ENCODE results near the gene CRYBG2. TPM values are rescaled to one million over a fixed set of nuclear protein-coding genes. Genes with fewer than 3 reads are reported as not detected.

The CRYBG2 gene
- total RNA-seq, 2 experiments from 2014 or later = 4.5 to 6.4 TPM

GRCh38 chr1:26338670-26339069 lies 15.3 kb downstream of the CRYBG2 start:
- Mint-ChIP-seq H3K27ac (no peak overlapping the region), H3K36me3 (ENCODE audit: low read depth) (no peaks in the 10 kb centered on the region), H3K27me3 (no peaks in the 10 kb centered on the region), H3K9me3 (no peaks in the 10 kb centered on the region), H3K4me1 (ENCODE audit: low read depth) (peaks cover 11% of the 10 kb centered on the region), H3K4me3 (no peak overlapping the region)
- DNase-seq = no peak
- intact Hi-C loops (cut with micrococcal nuclease) = no loop called here
- no peak for ATAC-seq
- POLR2A ChIA-PET = no interaction called here
- CTCF ChIA-PET = interaction anchor here (0.9 to 1.5 kb wide), 5 partner anchors 9 to 105 kb away, joined by 3 to 8 read pairs (median 4); partner anchors contain the start of gene CEP85
- no peak for TF ChIP-seq CTCF (IDR thresholded peaks at IDR 0.05)

GRCh38 chr1:26337625-26338024 lies 16.3 kb downstream of the CRYBG2 start:
- no peak for TF ChIP-seq CTCF (IDR thresholded peaks at IDR 0.05)
- no peak overlapping the region for H3K4me3 Mint-ChIP-seq
- POLR2A ChIA-PET = interaction anchor here (0.8 to 1.3 kb wide), 2 partner anchors 14 to 53 kb away, joined by 3 to 4 read pairs; no protein-coding TSS in a partner anchor

GRCh38 chr1:26337206-26337535 lies 16.8 kb downstream of the CRYBG2 start:
- ATAC-seq (no peak), DNase-seq (no peak)
- no peak for TF ChIP-seq CTCF (IDR thresholded peaks at IDR 0.05)
- no peaks in the 10 kb centered on the region for H3K9me3 Mint-ChIP-seq
- peaks cover 11% of the 10 kb centered on the region for H3K4me1 Mint-ChIP-seq (ENCODE audit: low read depth)
- intact Hi-C loops (cut with micrococcal nuclease) = no loop called here
- peak overlapping the region; percentile 36 for H3K4me3 Mint-ChIP-seq
- ChIA-PET POLR2A (interaction anchor here (1.3 kb wide), 1 partner anchor 52 kb away, joined by 4 read pairs; no protein-coding TSS in a partner anchor), CTCF (interaction anchor here (0.9 to 2.9 kb wide), 4 partner anchors 15 to 167 kb away, joined by 3 to 13 read pairs (median 4); partner anchors contain the start of gene ZNF593)
- no peaks in the 10 kb centered on the region for H3K27me3 Mint-ChIP-seq
- H3K27ac Mint-ChIP-seq = no peak overlapping the region
- no peaks in the 10 kb centered on the region for H3K36me3 Mint-ChIP-seq (ENCODE audit: low read depth)

More at GRCh38 chr1:26337625-26338024, 16.3 kb downstream of the CRYBG2 start:
- no peak for ATAC-seq
- H3K27me3 Mint-ChIP-seq = no peaks in the 10 kb centered on the region
- H3K27ac Mint-ChIP-seq = no peak overlapping the region
- intact Hi-C loops (cut with micrococcal nuclease) = no loop called here
- H3K4me1 Mint-ChIP-seq (ENCODE audit: low read depth) = peaks cover 11% of the 10 kb centered on the region
- no peaks in the 10 kb centered on the region for H3K36me3 Mint-ChIP-seq (ENCODE audit: low read depth)
- no peaks in the 10 kb centered on the region for H3K9me3 Mint-ChIP-seq
- DNase-seq = no peak
- CTCF ChIA-PET = interaction anchor here (0.9 to 1.7 kb wide), 6 partner anchors 10 to 168 kb away, joined by 3 to 8 read pairs (median 4); partner anchors contain the start of gene ZNF593

GRCh38 chr1:26336477-26337205 lies 17.3 kb downstream of the CRYBG2 start:
- no peak overlapping the region for H3K27ac Mint-ChIP-seq

More at GRCh38 chr1:26336477-26337205, 17.3 kb downstream of the CRYBG2 start:
- no peaks in the 10 kb centered on the region for H3K36me3 Mint-ChIP-seq (ENCODE audit: low read depth)
- H3K27me3 Mint-ChIP-seq = no peaks in the 10 kb centered on the region
- peaks cover 11% of the 10 kb centered on the region for H3K4me1 Mint-ChIP-seq (ENCODE audit: low read depth)
- ATAC-seq = peak; percentile 96
- intact Hi-C loops (cut with micrococcal nuclease) = no loop called here
- ChIA-PET CTCF (interaction anchor here (0.9 to 2.9 kb wide), 4 partner anchors 14 to 167 kb away, joined by 3 to 13 read pairs (median 4); partner anchors contain the start of gene ZNF593), POLR2A (interaction anchor here (0.8 to 1.3 kb wide), 3 partner anchors 29 to 140 kb away, joined by 3 to 4 read pairs (median 3); no protein-coding TSS in a partner anchor)
- peak; percentile 89 for DNase-seq
- no peak for TF ChIP-seq CTCF (IDR thresholded peaks at IDR 0.05)
- H3K9me3 Mint-ChIP-seq = no peaks in the 10 kb centered on the region
- peak overlapping the region; percentile 87 for H3K4me3 Mint-ChIP-seq
